ENCODE measurements around the gene ATP1B4.

The ATP1B4 gene

DNA sequence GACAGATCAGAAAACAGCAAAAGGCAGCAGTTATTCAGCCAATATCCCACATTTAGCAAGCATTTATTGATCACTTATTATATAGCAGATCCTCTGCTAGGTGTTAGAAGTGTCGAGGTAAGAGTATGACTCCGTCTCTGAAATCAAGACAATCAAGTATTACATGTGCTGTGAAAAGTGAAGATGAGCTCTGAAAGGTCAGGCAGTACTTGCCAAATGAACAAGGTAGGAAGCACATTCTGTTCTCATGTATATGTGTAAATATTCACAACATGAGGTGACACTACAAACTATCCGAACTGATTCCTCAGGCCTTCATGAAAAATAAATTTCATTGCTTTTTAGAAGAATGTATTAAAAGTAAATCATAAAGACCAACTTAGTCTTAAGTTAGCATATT lies 15.3 kb downstream of the ATP1B4 start:
- no peak for DNase-seq (ENCODE audit: low read depth)

DNA sequence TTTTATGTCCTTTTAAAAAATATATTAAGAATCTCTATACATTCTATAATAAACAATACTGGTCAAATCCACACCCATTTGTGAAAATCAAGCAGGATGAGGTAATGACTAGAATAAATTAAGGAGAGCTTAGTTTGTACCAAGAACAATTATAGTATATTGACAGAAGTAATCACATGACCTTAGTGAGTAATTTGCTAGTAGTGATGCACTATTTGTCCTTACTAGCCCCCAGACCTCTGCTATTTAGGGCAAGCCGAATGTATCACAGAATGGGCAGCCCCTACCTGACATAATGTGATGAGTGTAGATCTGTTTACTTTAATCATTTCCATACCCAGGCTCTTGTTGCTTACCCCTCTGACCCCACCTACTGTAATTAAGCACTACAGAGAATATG lies 15.8 kb downstream of the ATP1B4 start:
- DNase-seq (ENCODE audit: low read depth) = no peak

- no peak for DNase-seq (ENCODE audit: low read depth)
These were observed 16.7 kb downstream of the ATP1B4 start for GRCh38 chrX:120378570-120378969.

GRCh38 chrX:120379937-120380681 lies 18.2 kb downstream of the ATP1B4 start:
- DNase-seq (ENCODE audit: low read depth) = no peak

DNA sequence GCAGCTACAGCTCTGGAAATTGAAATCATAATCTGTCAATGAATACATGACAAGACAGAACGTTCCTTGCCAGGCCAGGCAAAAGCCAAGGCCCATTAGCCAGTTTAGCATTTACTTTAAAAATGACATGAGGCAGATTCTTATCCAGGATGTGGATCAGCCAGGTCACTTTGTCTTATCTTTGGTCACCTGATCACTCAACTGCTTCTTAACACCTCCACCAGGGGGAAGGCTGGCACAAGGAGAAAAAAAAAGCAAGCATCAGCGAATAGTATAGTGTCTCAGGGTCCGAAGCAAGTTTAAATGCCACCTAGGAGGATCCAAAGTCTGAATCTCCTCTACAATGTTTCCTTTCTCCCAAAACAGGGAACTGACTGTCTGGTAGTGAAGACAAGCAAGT lies 18.8 kb downstream of the ATP1B4 start:
- DNase-seq (ENCODE audit: low read depth) = no peak

DNA sequence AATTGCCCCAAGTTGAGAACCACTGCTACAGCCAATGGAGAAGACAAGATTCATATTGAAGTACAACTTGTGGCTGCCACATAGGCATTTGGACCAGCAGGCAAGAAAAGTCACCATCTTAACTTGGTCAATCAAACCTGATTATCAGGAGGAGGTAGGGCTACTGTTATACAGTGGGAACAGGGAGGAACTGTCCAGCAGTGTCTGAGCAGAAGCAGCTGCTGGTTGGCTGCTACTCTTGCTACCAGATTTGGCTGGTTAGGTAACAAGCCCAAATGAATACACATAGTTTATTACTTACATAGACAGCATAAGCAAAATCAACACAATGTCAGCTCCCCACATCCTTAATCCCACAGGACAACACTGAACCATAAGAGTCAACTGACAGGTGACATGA lies 39.4 kb downstream of the ATP1B4 start:
- no peak for DNase-seq (ENCODE audit: low read depth)

- no peak for DNase-seq (ENCODE audit: low read depth)
These were observed 40.5 kb downstream of the ATP1B4 start for GRCh38 chrX:120402369-120402768.

- DNase-seq (ENCODE audit: low read depth) = no peak
These were observed 44.7 kb downstream of the ATP1B4 start for GRCh38 chrX:120406638-120407037.

GRCh38 chrX:120408168-120408567 lies 46.3 kb downstream of the ATP1B4 start:
- no peak for DNase-seq (ENCODE audit: low read depth)

- DNase-seq (ENCODE audit: low read depth) = no peak
These were observed 57.6 kb downstream of the ATP1B4 start for GRCh38 chrX:120419463-120419862.

- no peak for DNase-seq (ENCODE audit: low read depth)
These were observed 64.7 kb downstream of the ATP1B4 start for GRCh38 chrX:120426599-120426998.

DNA sequence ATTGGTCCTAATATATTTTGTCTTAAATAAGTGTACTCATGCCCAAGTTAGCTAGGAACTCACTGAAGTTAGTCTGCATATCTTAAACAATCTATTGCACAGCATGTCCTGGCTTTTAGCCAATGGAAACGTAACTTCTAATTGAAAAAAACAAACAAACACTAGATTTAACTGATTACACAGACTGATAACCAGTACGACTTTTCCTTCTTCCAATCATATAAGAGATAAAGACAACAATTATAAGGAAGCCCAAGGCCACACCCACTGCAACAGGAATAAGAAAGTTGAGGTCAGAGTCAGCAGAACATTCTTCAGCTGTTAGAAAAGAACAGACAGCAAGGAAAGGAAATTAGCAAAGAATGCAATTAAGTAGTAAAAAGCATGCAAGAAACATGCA lies 66.4 kb downstream of the ATP1B4 start:
- no peak for DNase-seq (ENCODE audit: low read depth)

DNA sequence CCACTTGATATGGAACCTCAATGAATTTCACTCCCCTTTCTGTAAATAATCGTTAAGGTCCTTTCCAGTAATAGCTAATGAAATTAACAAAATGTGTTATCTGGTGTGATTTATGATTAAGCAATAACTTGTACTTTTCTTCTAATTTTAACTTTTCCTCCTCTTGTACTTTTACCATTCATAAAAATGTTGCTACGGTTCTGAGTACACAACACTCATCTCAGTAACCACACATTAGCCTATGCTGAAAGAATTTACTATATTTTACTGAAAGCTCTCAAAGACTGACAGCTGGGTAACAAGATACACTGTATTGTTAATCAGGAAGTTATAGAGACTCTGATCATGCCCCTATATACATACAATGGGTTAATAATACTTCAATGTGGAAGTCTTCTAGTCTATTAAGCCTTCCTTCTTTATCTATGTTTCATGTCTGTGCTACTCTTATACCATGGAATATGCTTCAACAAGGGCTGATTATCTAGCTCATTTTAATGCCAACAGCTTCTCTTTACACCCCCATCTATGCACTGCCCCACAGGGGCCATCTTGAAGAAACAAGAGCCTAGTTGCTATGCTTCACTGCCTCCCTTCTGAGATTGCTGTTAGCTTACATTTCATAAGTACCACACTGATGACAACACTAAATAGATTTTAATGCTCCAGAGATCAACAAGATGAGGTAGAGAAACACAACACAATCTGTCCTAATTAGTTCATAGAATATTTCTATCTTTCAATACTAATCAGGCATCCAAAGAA lies 68.1 kb downstream of the ATP1B4 start:
- DNase-seq (ENCODE audit: low read depth) = no peak

Measured in activated T-helper 1 cell treated with Interleukin-2 at 50 U/mL for 16 hours (primary cell).